NCI-H82 (cell line): ENCODE data around the gene MAB21L4.

Experiments used
- DNase-seq: peaks from one replicate; lab custom pipeline; 2025; lab: John Stamatoyannopoulos, UW

Gene MAB21L4

GRCh38 chr2:240911641-240912265 is 15.8 kb upstream of the MAB21L4 start:
- no peak for DNase-seq

- no peak for DNase-seq
Measured at GRCh38 chr2:240909216-240909974, 13.4 kb upstream of the MAB21L4 start.

- DNase-seq = no peak
Measured at GRCh38 chr2:240906911-240907590, 11.1 kb upstream of the MAB21L4 start.

GRCh38 chr2:240906141-240906910 is 10.4 kb upstream of the MAB21L4 start, which contains the start of gene CROCC2:
Gene CROCC2 (plus strand): TSS chr2:240906336. CDS start chr2:240906514, 178 bp downstream.
- no peak for DNase-seq

- DNase-seq = no peak
Measured at GRCh38 chr2:240905176-240905781, 9.3 kb upstream of the MAB21L4 start.

- DNase-seq = no peak
Measured at GRCh38 chr2:240904216-240905175, 8.5 kb upstream of the MAB21L4 start.

GRCh38 chr2:240903191-240904060 is 7.5 kb upstream of the MAB21L4 start:
- DNase-seq = no peak

- DNase-seq = no peak
Measured at GRCh38 chr2:240902615-240903041, 6.7 kb upstream of the MAB21L4 start.

- no peak for DNase-seq
Measured at GRCh38 chr2:240901986-240902614, 6.1 kb upstream of the MAB21L4 start.

- DNase-seq = no peak
Measured at GRCh38 chr2:240900141-240900860, 4.3 kb upstream of the MAB21L4 start.

- no peak for DNase-seq
Measured at GRCh38 chr2:240899468-240899865, 3.5 kb upstream of the MAB21L4 start.

GRCh38 chr2:240898731-240899467 is 2.9 kb upstream of the MAB21L4 start:
- no peak for DNase-seq

- no peak for DNase-seq
Measured at GRCh38 chr2:240898108-240898730, 2.3 kb upstream of the MAB21L4 start.

- DNase-seq = no peak
Measured at GRCh38 chr2:240896871-240897692, 1.1 kb upstream of the MAB21L4 start.

GRCh38 chr2:240896394-240896793 is 438 bp upstream of the MAB21L4 start:
- no peak for DNase-seq

- no peak for DNase-seq
Measured at GRCh38 chr2:240894836-240895558, 959 bp downstream of the MAB21L4 start.
